HUES6 (cell line): Measurements from ENCODE around the gene MSI2.

Source experiments
- H3K27ac ChIP-seq: 2 replicates; pipeline ENCODE4 v1.7.0; 2013; ENCODE audit warnings: low read depth, mild to moderate bottlenecking, low read length, inconsistent platforms
- H3K27me3 ChIP-seq: 2 replicates; pipeline ENCODE4 v1.6.1; 2013; ENCODE audit warnings: low read length; ENCODE audit not compliant: control insufficient read depth, insufficient read depth
- H3K36me3 ChIP-seq: 2 replicates; pipeline ENCODE4 v1.6.1; 2013; ENCODE audit warnings: low read length; ENCODE audit not compliant: control insufficient read depth, insufficient read depth
- H3K4me1 ChIP-seq: 2 replicates; pipeline ENCODE4 v1.6.1; 2013; ENCODE audit warnings: low read length; ENCODE audit not compliant: control insufficient read depth, insufficient read depth
- H3K4me3 ChIP-seq: 2 replicates; pipeline ENCODE4 v1.5.1; 2013; ENCODE audit warnings: low read depth, low read length
- H3K9ac ChIP-seq: one replicate; pipeline ENCODE4 v1.6.1; 2013; ENCODE audit warnings: mild to moderate bottlenecking, low read length
- H3K9me3 ChIP-seq: 2 replicates; pipeline ENCODE4 v1.6.1; 2013; ENCODE audit warnings: low read depth, low read length; ENCODE audit not compliant: control insufficient read depth, insufficient read depth

Gene MSI2

DNA sequence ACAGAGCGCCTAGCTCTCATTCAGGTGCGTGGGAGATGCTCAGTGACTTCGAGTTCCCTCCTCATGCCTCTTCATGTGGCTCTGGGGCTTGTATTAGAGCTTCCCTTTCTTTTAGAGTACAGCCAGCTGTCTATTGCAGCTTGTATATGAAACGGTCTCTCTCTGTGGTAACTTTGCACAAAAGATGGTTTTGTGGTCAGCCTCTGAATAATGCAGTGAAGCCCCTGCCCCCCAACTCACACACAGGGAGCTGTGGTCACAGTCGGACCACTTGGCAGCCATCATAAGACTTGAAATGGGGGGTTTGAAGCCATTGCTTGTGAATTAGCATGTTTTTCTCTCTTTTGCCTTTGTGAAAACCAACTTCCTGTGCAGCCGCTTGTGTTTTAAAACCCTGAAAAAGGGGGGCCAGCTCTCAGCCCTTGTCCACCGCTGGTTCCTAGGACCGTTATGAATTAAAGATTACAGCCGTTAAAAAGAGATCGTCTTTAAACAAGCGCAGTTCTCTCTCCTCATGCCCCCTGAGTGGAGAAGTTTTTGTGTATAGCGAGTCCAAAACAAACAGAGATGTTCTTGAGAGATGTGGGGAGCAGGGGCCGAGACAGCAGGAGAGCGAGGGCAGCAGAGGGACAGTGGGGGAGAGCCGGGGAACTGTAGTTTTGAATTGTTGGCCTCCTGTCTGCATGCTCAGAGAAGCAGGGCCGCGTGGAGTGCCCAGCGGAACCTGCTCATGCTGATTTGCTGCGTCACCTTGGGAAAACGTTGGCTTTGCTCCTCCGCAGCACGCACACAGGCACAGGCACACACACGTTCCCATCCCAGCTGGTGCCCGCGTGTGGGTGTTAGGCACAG is 199.0 kb downstream of the MSI2 start:
- H3K4me1 ChIP-seq = no peaks in the 10 kb centered on the region
- H3K27ac ChIP-seq = no peak overlapping the region
- no peaks in the 10 kb centered on the region for H3K27me3 ChIP-seq
- no peaks in the 10 kb centered on the region for H3K9me3 ChIP-seq
- H3K9ac ChIP-seq = no peak overlapping the region
- no peak overlapping the region for H3K4me3 ChIP-seq
- 0 out of 2 replicates have a peak, but pooled peaks cover 4% of the 10 kb centered on the region for H3K36me3 ChIP-seq

DNA sequence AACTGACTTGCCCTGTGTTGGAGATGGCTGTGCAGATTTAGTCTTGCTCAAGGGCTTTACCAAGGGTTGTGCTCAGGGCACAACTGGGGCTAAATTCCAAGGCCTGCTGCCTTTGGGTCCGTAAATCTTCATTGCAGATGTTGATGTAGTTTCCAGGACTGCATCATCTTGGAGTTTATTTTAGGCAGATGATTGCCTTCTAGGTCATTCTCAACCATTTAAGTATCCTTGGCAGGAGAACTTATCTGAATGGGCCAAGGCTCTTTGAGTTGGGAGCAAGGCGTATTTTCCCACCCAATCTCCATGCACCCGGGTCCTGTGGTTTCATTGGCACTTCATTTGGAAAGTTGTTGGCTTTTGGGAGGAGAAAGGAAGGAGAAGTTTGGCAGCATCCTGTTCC is 200.3 kb downstream of the MSI2 start:
- Histone ChIP-seq H3K4me1 (no peaks in the 10 kb centered on the region), H3K36me3 (0 out of 2 replicates have a peak, but pooled peaks cover 4% of the 10 kb centered on the region), H3K27me3 (no peaks in the 10 kb centered on the region), H3K9me3 (no peaks in the 10 kb centered on the region), H3K27ac (no peak overlapping the region), H3K4me3 (no peak overlapping the region), H3K9ac (no peak overlapping the region)

DNA sequence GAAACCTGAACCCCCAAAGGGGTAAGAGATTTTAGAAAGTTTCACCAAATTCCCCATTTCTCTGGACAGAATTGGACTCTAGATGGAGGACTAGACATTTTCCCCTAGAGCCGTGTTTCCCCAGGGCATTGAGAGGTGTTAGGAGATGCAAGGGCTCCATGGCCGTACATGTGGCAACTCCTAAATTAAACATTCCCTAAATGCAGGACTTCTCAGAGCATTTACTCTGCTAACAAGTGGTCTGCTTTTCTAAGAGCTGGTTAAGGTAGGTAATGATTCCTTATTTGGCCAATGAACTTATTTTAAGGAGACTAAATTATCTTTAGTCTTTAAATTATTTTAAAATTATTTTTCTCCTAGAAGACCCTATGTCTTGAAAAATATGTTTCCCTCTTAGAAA is 200.9 kb downstream of the MSI2 start:
- H3K4me1 ChIP-seq = no peaks in the 10 kb centered on the region
- no peaks in the 10 kb centered on the region for H3K9me3 ChIP-seq
- no peak overlapping the region for H3K4me3 ChIP-seq
- no peaks in the 10 kb centered on the region for H3K27me3 ChIP-seq
- no peak overlapping the region for H3K9ac ChIP-seq
- 0 out of 2 replicates have a peak, but pooled peaks cover 4% of the 10 kb centered on the region for H3K36me3 ChIP-seq
- H3K27ac ChIP-seq = no peak overlapping the region

DNA sequence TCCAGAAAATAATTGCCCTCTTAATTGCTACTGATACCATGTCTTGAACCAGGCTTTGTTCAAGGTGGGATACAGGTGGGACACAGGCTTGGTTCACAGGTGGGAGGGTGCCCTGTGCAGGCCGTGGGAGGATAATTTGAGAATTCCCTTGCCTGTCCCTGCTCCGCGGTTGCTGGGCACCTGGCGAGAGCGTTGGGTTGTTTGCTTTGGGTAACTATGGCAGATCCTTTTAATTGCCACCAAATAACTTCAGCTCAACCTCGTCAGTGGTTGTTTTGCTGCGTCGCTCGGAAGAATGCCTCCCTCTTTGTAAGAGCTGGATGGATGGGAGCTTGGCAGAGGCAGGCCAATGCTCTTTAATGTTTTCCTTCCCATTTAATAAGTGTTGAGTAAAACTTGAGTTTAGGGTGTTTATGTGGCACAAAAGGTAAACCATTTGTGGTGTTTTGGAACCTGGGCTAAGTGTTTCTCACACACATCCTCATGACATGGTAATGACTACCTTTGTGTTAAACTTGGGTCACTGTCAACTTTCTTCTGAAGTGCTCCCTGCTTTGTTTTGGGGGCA is 202.5 kb downstream of the MSI2 start:
- Histone ChIP-seq H3K4me1 (peaks cover 5% of the 10 kb centered on the region; the same call in 1 of the 2 replicates), H3K4me3 (no peak overlapping the region), H3K9ac (no peak overlapping the region), H3K27ac (no peak overlapping the region), H3K36me3 (0 out of 2 replicates have a peak, but pooled peaks cover 4% of the 10 kb centered on the region), H3K9me3 (no peaks in the 10 kb centered on the region), H3K27me3 (no peaks in the 10 kb centered on the region)

DNA sequence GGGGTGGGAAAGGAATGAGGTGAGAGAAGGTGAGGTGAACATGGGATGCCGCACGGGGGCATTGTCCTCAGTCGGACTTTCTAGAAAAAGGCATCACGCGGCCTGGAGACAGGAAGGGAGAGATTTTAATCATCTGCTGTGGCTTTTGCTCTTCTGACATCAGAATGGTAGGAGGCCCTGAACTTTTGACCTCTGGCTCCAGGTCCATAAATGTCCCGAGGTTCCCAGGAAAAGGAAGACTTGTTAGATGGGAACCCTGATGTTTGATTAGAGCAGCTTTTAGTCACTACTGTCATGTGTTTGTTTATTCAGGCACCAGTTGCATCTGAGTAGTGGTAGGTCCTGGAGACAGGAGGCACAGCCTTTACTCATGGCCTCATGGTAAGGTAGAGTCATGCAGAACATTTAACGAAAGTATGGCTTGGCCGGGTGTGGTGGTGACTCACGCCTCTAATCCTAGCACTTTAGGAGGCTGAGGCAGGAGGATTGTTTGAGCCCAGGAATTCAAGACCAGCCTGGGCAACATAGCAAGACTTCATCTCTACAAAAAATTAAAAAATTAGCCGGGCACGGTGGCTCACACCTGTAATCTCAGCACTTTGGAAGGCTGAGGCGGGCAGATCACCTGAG is 203.1 kb downstream of the MSI2 start:
- Histone ChIP-seq H3K27ac (no peak overlapping the region), H3K9ac (no peak overlapping the region), H3K4me3 (no peak overlapping the region), H3K36me3 (0 out of 2 replicates have a peak, but pooled peaks cover 4% of the 10 kb centered on the region), H3K4me1 (peaks cover 6% of the 10 kb centered on the region; the same call in 1 of the 2 replicates), H3K9me3 (no peaks in the 10 kb centered on the region), H3K27me3 (no peaks in the 10 kb centered on the region)

DNA sequence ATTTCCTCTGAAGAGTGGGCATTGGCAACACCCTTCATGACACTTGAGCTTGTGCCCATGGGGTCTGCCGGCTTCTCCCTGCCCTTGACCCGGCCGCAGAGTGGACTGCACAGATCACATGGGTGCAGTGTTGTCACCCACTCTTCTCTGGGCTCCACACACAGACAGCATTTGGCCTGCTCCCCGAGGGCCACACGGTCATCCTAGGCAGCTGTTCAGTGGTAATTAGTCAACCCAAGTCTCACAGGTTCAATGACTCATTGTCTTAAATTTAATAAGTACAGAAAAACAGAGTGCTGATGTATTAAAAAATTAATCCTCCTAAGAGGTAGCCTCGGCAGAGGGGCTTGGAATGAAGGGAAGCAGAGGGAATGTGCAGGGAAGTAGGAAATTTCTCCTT is 204.8 kb downstream of the MSI2 start:
- Histone ChIP-seq H3K4me3 (no peak overlapping the region), H3K4me1 (peaks cover 22% of the 10 kb centered on the region), H3K27me3 (no peaks in the 10 kb centered on the region), H3K9ac (no peak overlapping the region), H3K36me3 (no peaks in the 10 kb centered on the region), H3K27ac (no peak overlapping the region), H3K9me3 (no peaks in the 10 kb centered on the region)

DNA sequence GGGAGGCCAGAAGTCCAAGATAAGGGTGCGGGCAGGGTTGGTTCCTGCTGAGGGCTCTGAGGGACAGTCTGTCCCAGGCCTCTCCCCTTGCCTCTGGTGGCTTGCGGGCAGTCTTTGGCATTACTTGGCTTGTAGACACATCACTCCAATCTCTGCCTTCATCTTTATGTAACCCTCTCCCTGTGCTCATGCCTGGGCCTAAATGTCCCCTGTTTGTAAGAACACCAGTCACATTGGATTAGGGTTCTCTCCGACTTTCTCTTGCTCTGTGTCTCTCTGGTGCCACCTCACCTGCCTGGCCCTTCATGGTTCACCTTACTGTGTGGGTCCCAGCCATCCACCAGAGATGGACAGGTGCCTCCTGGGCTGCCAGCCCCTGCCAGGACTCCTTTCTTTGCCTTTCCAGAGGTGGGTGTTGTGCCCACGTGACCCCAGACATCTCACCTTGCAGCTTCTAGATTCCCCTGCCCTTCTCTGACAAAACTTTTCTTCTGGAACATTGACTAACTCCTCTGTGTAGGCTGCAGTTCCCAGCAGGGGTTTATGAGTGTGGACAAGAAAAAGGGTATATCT is 205.8 kb downstream of the MSI2 start:
- no peaks in the 10 kb centered on the region for H3K27me3 ChIP-seq
- peaks cover 30% of the 10 kb centered on the region for H3K4me1 ChIP-seq
- no peak overlapping the region for H3K4me3 ChIP-seq
- H3K9me3 ChIP-seq = no peaks in the 10 kb centered on the region
- H3K27ac ChIP-seq = no peak overlapping the region
- H3K36me3 ChIP-seq = no peaks in the 10 kb centered on the region
- H3K9ac ChIP-seq = no peak overlapping the region

DNA sequence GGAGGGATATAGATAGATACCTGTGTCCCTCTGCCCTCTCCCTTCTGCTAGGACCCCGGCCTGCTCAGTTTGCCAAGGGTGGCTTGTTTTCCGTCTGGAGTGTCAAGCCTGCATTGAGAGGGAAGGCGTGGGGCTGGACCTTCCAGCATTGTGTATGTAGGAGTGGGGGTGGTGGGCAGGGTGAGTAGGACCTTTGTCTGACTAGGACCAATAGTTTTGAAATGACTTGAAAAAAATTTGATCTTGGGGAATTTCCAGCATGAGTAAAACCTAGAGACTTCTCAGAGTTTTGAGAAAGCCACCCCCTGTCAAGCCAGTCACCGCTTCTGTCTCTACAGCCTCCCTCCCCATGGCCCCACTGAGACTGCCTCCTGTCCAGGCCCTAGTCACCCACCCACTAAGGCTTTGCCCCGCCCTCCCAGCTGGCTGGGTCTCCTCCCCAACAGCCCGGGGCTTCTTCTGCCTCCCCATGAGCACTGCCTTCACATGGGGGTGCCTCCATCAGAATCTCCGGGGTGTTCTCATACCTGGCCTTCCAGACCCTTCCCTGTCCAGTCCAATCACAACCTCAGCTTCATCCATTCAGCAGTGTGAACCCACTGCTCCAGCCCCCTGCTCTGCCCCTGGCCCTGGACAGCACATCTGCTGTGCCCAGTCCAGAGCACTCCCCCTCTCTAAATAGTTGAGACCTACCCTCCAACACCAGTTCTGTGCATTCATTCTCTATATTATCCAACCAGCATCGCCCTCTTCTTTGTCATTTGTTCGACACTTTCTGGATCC is 207.0 kb downstream of the MSI2 start:
- H3K9me3 ChIP-seq = no peaks in the 10 kb centered on the region
- no peaks in the 10 kb centered on the region for H3K27me3 ChIP-seq
- H3K27ac ChIP-seq = no peak overlapping the region
- H3K4me1 ChIP-seq = peaks cover 31% of the 10 kb centered on the region
- H3K4me3 ChIP-seq = no peak overlapping the region
- H3K9ac ChIP-seq = no peak overlapping the region
- no peaks in the 10 kb centered on the region for H3K36me3 ChIP-seq

DNA sequence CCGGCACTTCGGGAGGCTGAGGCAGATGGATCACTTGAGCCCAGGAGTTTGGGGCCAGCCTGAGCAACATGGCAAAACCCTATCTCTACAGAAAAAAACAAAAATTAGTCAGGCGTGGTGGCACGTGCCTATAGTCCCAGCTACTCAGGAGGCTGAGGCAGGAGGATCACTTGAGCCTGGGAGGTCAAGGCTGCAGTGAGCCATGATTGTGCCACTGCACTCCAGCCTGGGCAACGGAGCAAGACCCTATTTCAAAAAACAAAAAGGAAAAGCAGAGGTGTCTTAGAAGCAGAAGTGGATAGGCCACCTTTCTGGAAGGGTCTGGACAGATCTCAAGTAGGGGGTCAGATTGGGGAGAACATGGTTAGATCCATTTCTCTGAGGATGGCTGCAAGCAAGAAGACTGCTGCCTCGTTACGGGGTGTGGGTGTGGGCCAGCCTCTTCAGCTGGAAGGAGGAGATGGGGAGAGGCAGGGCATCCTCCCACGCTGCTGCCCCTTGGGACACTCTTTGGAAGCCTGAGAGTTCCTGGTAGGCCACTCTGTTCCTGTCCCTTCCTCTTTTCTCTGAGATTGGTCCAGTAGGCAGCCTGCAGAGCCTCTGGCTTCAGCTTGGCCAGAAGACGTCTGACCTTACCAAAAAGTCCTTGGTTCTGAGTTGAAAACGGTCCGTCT is 208.0 kb downstream of the MSI2 start:
- Histone ChIP-seq H3K27ac (no peak overlapping the region), H3K27me3 (no peaks in the 10 kb centered on the region), H3K9me3 (no peaks in the 10 kb centered on the region), H3K4me1 (peaks cover 31% of the 10 kb centered on the region), H3K9ac (no peak overlapping the region), H3K36me3 (no peaks in the 10 kb centered on the region), H3K4me3 (no peak overlapping the region)

DNA sequence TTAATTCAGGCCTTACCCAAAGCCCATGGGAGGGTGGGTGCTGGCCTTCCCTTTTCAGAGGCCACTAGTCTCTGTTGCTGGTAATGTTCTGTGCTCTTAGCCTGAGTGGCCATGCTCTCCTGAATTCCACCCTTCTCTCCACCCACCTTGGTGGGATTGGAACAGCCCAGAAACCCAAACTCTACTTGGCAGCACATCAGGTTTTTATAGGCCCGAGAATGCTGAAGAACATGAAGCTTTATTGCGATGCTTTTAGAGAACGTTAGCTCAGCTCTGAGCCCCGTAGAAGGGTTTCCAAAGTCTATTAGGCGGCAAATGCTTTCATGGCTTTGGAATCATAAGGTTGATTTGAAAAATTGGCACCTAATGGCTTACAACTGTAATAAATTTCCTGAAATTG is 209.3 kb downstream of the MSI2 start:
- H3K27me3 ChIP-seq = no peaks in the 10 kb centered on the region
- H3K27ac ChIP-seq = peak overlapping the region; percentile 65
- H3K9me3 ChIP-seq = no peaks in the 10 kb centered on the region
- peaks cover 33% of the 10 kb centered on the region for H3K4me1 ChIP-seq
- no peaks in the 10 kb centered on the region for H3K36me3 ChIP-seq
- H3K9ac ChIP-seq = peak overlapping the region; percentile 14
- H3K4me3 ChIP-seq = 0 out of 2 replicates have a peak overlapping the region, but pooled peaks have one; percentile 29
